HPDE6-E6E7 (cell line): Measurements from ENCODE around the gene SLC30A2.
"Not testable (repeated sequence)": the region's sequence is repeated elsewhere in the genome, so short reads cannot be mapped to it uniquely, and the experiment has no call there.

ENCODE experiments used
- DNase-seq: peaks from one replicate; pipeline ENCODE4 v3.0.0; 2011; ENCODE audit warnings: missing footprints; ENCODE audit errors: extremely low spot score

Gene SLC30A2

GRCh38 chr1:26045722-26046245 is at the start of gene SLC30A2:
Gene SLC30A2 (minus strand): TSS chr1:26046118. CDS start chr1:26045896, 222 bp downstream.
- DNase-seq: no peak

GRCh38 chr1:26094677-26095383 is 48.9 kb upstream of the SLC30A2 start:
- DNase-seq: no peak

GRCh38 chr1:26094076-26094669 is 48.3 kb upstream of the SLC30A2 start:
- DNase-seq: no peak

- not testable (repeated sequence) for DNase-seq
These were observed 47.7 kb upstream of the SLC30A2 start for GRCh38 chr1:26093569-26093968.

- DNase-seq: no peak
These were observed 46.5 kb upstream of the SLC30A2 start for GRCh38 chr1:26092422-26092821.

- no peak for DNase-seq
These were observed 45.0 kb upstream of the SLC30A2 start for GRCh38 chr1:26090893-26091292.

- no peak for DNase-seq
These were observed 43.2 kb upstream of the SLC30A2 start for GRCh38 chr1:26089125-26089524.

- no peak for DNase-seq
These were observed 38.9 kb upstream of the SLC30A2 start for GRCh38 chr1:26084844-26085243.

GRCh38 chr1:26084091-26084561 is 38.2 kb upstream of the SLC30A2 start:
- no peak for DNase-seq

- no peak for DNase-seq
These were observed 37.3 kb upstream of the SLC30A2 start for GRCh38 chr1:26083208-26083607.

- DNase-seq: no peak
These were observed 36.1 kb upstream of the SLC30A2 start for GRCh38 chr1:26082020-26082350.

- DNase-seq: no peak
These were observed 35.5 kb upstream of the SLC30A2 start for GRCh38 chr1:26081267-26082019.

- no peak for DNase-seq
These were observed 34.3 kb upstream of the SLC30A2 start for GRCh38 chr1:26079960-26080814.

GRCh38 chr1:26079178-26079563 is 33.3 kb upstream of the SLC30A2 start:
- DNase-seq: no peak

- DNase-seq: no peak
These were observed 32.6 kb upstream of the SLC30A2 start for GRCh38 chr1:26078286-26079177.

- DNase-seq: no peak
These were observed 31.6 kb upstream of the SLC30A2 start for GRCh38 chr1:26077524-26077923.

- no peak for DNase-seq
These were observed 29.7 kb upstream of the SLC30A2 start for GRCh38 chr1:26075421-26076144.

- no peak for DNase-seq
These were observed 26.4 kb upstream of the SLC30A2 start for GRCh38 chr1:26072305-26072704.

GRCh38 chr1:26070963-26071342 is 25.0 kb upstream of the SLC30A2 start:
- DNase-seq: no peak
